ENCODE data around the gene RAB3A. TPM values are rescaled to one million over a fixed set of nuclear protein-coding genes. Genes with fewer than 3 reads are reported as not detected.

RAB3A gene
- total RNA-seq, 1 experiment from 2014 or later, result 10.6 TPM

DNA sequence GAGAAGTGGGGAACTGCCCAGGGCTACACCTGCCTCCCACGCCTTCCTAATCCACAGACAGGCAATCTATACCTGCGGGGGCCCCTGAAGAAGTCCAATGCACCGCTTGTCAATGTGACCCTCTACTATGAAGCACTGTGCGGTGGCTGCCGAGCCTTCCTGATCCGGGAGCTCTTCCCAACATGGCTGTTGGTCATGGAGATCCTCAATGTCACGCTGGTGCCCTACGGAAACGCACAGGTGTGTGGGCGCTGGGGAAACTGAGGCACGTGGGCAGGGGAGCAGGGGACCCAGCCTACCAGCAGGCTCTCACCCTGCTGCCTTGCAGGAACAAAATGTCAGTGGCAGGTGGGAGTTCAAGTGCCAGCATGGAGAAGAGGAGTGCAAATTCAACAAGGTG lies 28.9 kb downstream of the RAB3A start (continued):
- TF ChIP-seq REST (IDR thresholded peaks at IDR 0.05; ENCODE audit: low read depth), result no peak
- TF ChIP-seq FOSL1 (IDR thresholded peaks at IDR 0.05; ENCODE audit: low read depth), result no peak
- TF ChIP-seq TCF7L2 (IDR thresholded peaks at IDR 0.05; ENCODE audit: borderline replicate concordance, extremely low read depth, insufficient read depth, insufficient read length), result no peak
- TF ChIP-seq, protein P1, sequence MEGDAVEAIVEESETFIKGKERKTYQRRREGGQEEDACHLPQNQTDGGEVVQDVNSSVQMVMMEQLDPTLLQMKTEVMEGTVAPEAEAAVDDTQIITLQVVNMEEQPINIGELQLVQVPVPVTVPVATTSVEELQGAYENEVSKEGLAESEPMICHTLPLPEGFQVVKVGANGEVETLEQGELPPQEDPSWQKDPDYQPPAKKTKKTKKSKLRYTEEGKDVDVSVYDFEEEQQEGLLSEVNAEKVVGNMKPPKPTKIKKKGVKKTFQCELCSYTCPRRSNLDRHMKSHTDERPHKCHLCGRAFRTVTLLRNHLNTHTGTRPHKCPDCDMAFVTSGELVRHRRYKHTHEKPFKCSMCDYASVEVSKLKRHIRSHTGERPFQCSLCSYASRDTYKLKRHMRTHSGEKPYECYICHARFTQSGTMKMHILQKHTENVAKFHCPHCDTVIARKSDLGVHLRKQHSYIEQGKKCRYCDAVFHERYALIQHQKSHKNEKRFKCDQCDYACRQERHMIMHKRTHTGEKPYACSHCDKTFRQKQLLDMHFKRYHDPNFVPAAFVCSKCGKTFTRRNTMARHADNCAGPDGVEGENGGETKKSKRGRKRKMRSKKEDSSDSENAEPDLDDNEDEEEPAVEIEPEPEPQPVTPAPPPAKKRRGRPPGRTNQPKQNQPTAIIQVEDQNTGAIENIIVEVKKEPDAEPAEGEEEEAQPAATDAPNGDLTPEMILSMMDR (IDR thresholded peaks at IDR 0.05 in 2 of 3, conservative IDR thresholded peaks at IDR 0.05 in 1 of 3; ENCODE audit: borderline replicate concordance in 1 of 3, insufficient read depth in 1 of 3, low read depth in 2 of 3, low read length in 2 of 3), result no peak
- TF ChIP-seq POLR2A (IDR thresholded peaks at IDR 0.05; ENCODE audit: borderline replicate concordance, extremely low read depth, insufficient read depth, insufficient read length), result no peak

DNA sequence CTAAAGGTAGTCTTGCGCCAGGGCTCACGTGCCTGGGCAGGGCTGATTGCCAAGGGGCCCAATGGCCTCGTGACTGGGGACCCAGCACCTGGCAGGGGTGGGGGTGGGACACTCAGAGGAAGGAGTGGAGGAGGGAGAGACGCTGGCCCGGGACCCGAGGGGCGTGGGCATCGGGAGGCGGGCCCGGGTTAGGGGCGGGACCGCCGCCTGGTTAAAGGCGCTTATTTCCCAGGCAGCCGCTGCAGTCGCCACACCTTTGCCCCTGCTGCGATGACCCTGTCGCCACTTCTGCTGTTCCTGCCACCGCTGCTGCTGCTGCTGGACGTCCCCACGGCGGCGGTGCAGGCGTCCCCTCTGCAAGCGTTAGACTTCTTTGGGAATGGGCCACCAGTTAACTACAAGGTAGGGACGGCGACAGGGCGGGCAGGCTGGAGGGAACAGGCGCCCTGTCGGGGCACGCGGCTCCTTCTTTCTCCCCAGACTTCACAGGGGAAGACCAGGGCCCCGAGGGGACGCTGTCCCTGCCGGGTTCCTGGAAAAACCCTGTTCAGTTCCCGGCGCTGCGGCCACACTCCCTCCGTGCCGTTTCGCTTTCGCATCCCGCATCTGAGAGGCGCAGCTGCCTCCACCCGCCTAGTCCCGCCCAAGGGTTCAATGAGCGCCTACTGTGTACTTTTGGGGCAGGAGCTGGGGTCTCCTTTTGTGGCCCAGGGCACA lies 30.1 kb downstream of the RAB3A start, which contains the start of gene IFI30:
Gene IFI30 (plus strand): TSS at position 242 of the 717 bp plus-strand sequence. CDS start 29 bp downstream, at position 271.
- CTCF ChIA-PET, result interaction anchor here (0.6 to 1.3 kb wide), 3 partner anchors 21 to 78 kb away, joined by 3 to 6 read pairs (median 3); no protein-coding TSS in a partner anchor
- TF ChIP-seq POLR2A (IDR thresholded peaks at IDR 0.05; ENCODE audit: borderline replicate concordance, extremely low read depth, insufficient read depth, insufficient read length) (peak; percentile 94), ELF1 (IDR thresholded peaks at IDR 0.05; ENCODE audit: borderline replicate concordance, low read depth) (no peak), ZNF274 (IDR thresholded peaks at IDR 0.05; ENCODE audit: low read depth, low read length) (no peak), YY1 (IDR thresholded peaks at IDR 0.05; ENCODE audit: extremely low read depth, insufficient replicate concordance, low read depth, low read length) (no peak), SP1 (IDR thresholded peaks at IDR 0.05; ENCODE audit: low read depth) (peak; percentile 35; the same call in 1 of the 2 replicates), SIN3A (IDR thresholded peaks at IDR 0.05; ENCODE audit: low read depth) (peak; percentile 90; the same call in 1 of the 2 replicates)
- TF ChIP-seq, protein P1 (IDR thresholded peaks at IDR 0.05 in 2 of 3, conservative IDR thresholded peaks at IDR 0.05 in 1 of 3; ENCODE audit: borderline replicate concordance in 1 of 3, insufficient read depth in 1 of 3, low read depth in 2 of 3, low read length in 2 of 3), result no peak
- TF ChIP-seq, protein P2, sequence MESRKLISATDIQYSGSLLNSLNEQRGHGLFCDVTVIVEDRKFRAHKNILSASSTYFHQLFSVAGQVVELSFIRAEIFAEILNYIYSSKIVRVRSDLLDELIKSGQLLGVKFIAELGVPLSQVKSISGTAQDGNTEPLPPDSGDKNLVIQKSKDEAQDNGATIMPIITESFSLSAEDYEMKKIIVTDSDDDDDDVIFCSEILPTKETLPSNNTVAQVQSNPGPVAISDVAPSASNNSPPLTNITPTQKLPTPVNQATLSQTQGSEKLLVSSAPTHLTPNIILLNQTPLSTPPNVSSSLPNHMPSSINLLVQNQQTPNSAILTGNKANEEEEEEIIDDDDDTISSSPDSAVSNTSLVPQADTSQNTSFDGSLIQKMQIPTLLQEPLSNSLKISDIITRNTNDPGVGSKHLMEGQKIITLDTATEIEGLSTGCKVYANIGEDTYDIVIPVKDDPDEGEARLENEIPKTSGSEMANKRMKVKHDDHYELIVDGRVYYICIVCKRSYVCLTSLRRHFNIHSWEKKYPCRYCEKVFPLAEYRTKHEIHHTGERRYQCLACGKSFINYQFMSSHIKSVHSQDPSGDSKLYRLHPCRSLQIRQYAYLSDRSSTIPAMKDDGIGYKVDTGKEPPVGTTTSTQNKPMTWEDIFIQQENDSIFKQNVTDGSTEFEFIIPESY (IDR thresholded peaks at IDR 0.05; ENCODE audit: extremely low read depth, insufficient replicate concordance, low read length), result no peak

More for the DNA sequence above, 30.1 kb downstream of the RAB3A start, which contains the start of gene IFI30:
- peak; percentile 89 for ATAC-seq
- H3K9me2 ChIP-seq (ENCODE audit: insufficient read depth), result no peaks in the 10 kb centered on the region
- no peak for DNase-seq (ENCODE audit: low read depth, low spot score)
- peak within 1 kb of the TSS; percentile 89 for H3K4me2 ChIP-seq (ENCODE audit: low read length)
- H3K36me3 ChIP-seq (ENCODE audit: control insufficient read depth in 1 of 2, insufficient read depth in 2 of 2, low read length in 2 of 2), result peaks cover 12 to 14% of the 10 kb centered on the region in 2 experiments; a peak in 2 of 4 replicates
- H3K4me3 ChIP-seq (replicated peaks in 1 of 2; ENCODE audit: low read depth in 1 of 2, low read length in 2 of 2), result peak within 1 kb of the TSS; percentile 72 to 85
- BruUV-seq (replicated peaks), result TSS peak; percentile 63
- intact Hi-C loops (cut with micrococcal nuclease), result no loop called here
- H3K4me1 ChIP-seq (ENCODE audit: control insufficient read depth in 1 of 2, insufficient read depth in 2 of 2, low read length in 2 of 2), result peaks cover 11 to 20% of the 10 kb centered on the region in 2 experiments
- POLR2A ChIA-PET, result interaction anchor here (1.0 to 1.2 kb wide), 2 partner anchors 18 to 108 kb away, joined by 4 to 5 read pairs; partner anchors contain the start of gene JUND
- H4K20me1 ChIP-seq (ENCODE audit: insufficient read depth), result no peaks in the 10 kb centered on the region
- H2AFZ ChIP-seq (ENCODE audit: low read depth, low read length, poor library complexity, severe bottlenecking), result no peak within 1 kb of the TSS
- RAD21 ChIA-PET (ENCODE audit: low non-redundant PET in 1 of 2, low total read pairs in 2 of 2, uncharacterized antibody in 2 of 2, unreplicated experiment in 2 of 2), result no interaction called here
- H3K9me3 ChIP-seq (ENCODE audit: control insufficient read depth in 1 of 2, insufficient read depth in 1 of 2, low read depth in 1 of 2, low read length in 2 of 2), result no peaks in the 10 kb centered on the region
- H3K79me2 ChIP-seq (ENCODE audit: insufficient read depth, low read length), result peaks cover 10% of the 10 kb centered on the region; the same call in 1 of the 2 replicates
- H3K9ac ChIP-seq (ENCODE audit: low read length), result peak within 1 kb of the TSS; percentile 73
- no peaks in the 10 kb centered on the region for H3K27me3 ChIP-seq (ENCODE audit: insufficient read depth, low read length)
- peak within 1 kb of the TSS; percentile 78 for H3K27ac ChIP-seq (ENCODE audit: low read depth, low read length)
